K562 (cell line): Measurements from ENCODE around the gene GNA15. TPM values are rescaled to one million over a fixed set of nuclear protein-coding genes. Genes with fewer than 3 reads are reported as not detected.

ENCODE experiments used
- C11orf30 ChIP-seq: fragments of 450-650 bp; IDR thresholded peaks from 2 replicates; pipeline ENCODE4 v1.6.1; 2016; ENCODE audit warnings: low read depth, mild to moderate bottlenecking
- FOSL1 ChIP-seq: fragments of 200-800 bp; sonication (Bioruptor generic); conservative IDR thresholded peaks from 2 replicates; pipeline ENCODE4 v1.6.1; 2016; ENCODE audit warnings: missing genetic modification characterization, missing compliant biosample characterization
- KDM1A ChIP-seq, 2 experiments: fragments of 450-650 bp; IDR thresholded peaks; 2 replicates each; pipeline ENCODE4 v1.6.1; 2016; ENCODE audit warnings: mild to moderate bottlenecking in 2 of 2
- KLF10 ChIP-seq: fragments of 250-450 bp; sonication (Bioruptor Pico); IDR thresholded peaks from 2 replicates; pipeline ENCODE4 v1.6.1; 2021; ENCODE audit warnings: matching md5 sums
- MCM2 ChIP-seq: fragments of 450-650 bp; IDR thresholded peaks from 2 replicates; pipeline ENCODE4 v1.6.1; 2017; ENCODE audit warnings: low read depth, mild to moderate bottlenecking
- MEF2D ChIP-seq: conservative IDR thresholded peaks from 2 replicates; pipeline ENCODE4 v1.6.1; 2016; ENCODE audit warnings: low read depth, missing genetic modification characterization, missing compliant biosample characterization
- NONO ChIP-seq, 2 experiments: fragments of 200-400 bp in 1 of 2; fragments of 450-650 bp in 1 of 2; formaldehyde crosslinking in 1 of 2; IDR thresholded peaks; 2 replicates each; pipeline ENCODE4 v1.6.1; 2017; ENCODE audit warnings: low read depth in 2 of 2, mild to moderate bottlenecking in 2 of 2, moderate library complexity in 2 of 2, low read length in 1 of 2
- RBFOX2 ChIP-seq: fragments of 200-400 bp; formaldehyde crosslinking; IDR thresholded peaks from 2 replicates; pipeline ENCODE4 v1.6.1; 2017; ENCODE audit warnings: low read depth, mild to moderate bottlenecking, low read length, moderate library complexity
- U2AF1 ChIP-seq: fragments of 200-400 bp; formaldehyde crosslinking; optimal IDR thresholded peaks from 2 replicates; pipeline ENCODE3; 2017; ENCODE audit warnings: mild to moderate bottlenecking, low read depth, low read length, moderate library complexity
- ZNF133 ChIP-seq: fragments of 250-450 bp; sonication (Bioruptor Pico); IDR thresholded peaks from 2 replicates; pipeline ENCODE4 v1.4.0; 2020; ENCODE audit warnings: mild to moderate bottlenecking
- ZNF785 ChIP-seq: fragments of 250-450 bp; sonication (Bioruptor Pico); IDR thresholded peaks from 2 replicates; pipeline ENCODE4 v1.4.0; 2020; ENCODE audit warnings: mild to moderate bottlenecking
- ZSCAN29 ChIP-seq: fragments of 450-650 bp; IDR thresholded peaks from 2 replicates; pipeline ENCODE4 v1.6.1; 2017
- polyA plus RNA-seq, 8 experiments: library from polyadenylated mRNA; depleted of rRNA in 4 of 8; stranded (reverse) in 5 of 8; unstranded in 3 of 8; fragments of >200 nt; fragmentation: Nextera tagmentation in 2 of 8; fragmentation: Illumina TruSeq in 1 of 8; extraction: Ambion mirVana in 2 of 8; extraction: Trizol in 1 of 8; gene quantifications; 2 replicates each; pipeline versions ENCODE4 v1.2.1 to v1.2.3, GENCODE V29; 2011 to 2014; ENCODE audit warnings: inconsistent platforms in 1 of 8, missing spikeins in 1 of 8
- total RNA-seq, 7 experiments: library from RNA; depleted of rRNA in 6 of 7; stranded (reverse); fragments of >200 nt in 6 of 7; fragmentation: Illumina TruSeq in 2 of 7; extraction: Trizol in 2 of 7; gene quantifications; 2 replicates each; pipeline versions ENCODE4 v1.2.1 to v1.2.3, GENCODE V29; 2011 to 2021; ENCODE audit warnings: low replicate concordance in 1 of 7
- TF ChIP-seq, protein P1 (sequence below): fragments of 150-350 bp; IDR thresholded peaks from 2 replicates; pipeline ENCODE4 v1.6.1; 2014; ENCODE audit warnings: low read depth, mild to moderate bottlenecking, low read length, borderline replicate concordance
- TF ChIP-seq, protein P2 (sequence below): fragments of 250-450 bp; sonication (Bioruptor Pico); IDR thresholded peaks from 2 replicates; pipeline ENCODE4 v1.5.0; 2021; ENCODE audit warnings: mild to moderate bottlenecking, borderline replicate concordance
- TF ChIP-seq, protein P3 (sequence below): fragments of 250-450 bp; sonication (Bioruptor Pico); IDR thresholded peaks from 2 replicates; pipeline ENCODE4 v1.6.1; 2021; ENCODE audit warnings: mild to moderate bottlenecking
- TF ChIP-seq, protein P4 (sequence below): fragments of 450-650 bp; IDR thresholded peaks from 2 replicates; pipeline ENCODE4 v1.6.1; 2016; ENCODE audit warnings: low read depth, mild to moderate bottlenecking, moderate library complexity
- TF ChIP-seq, protein P5 (sequence below): sonication (generic); formaldehyde crosslinking; IDR thresholded peaks from 2 replicates; pipeline ENCODE4 v1.8.0; 2023; ENCODE audit warnings: missing genetic modification reagents, mild to moderate bottlenecking, borderline replicate concordance

The GNA15 gene
- total and polyA plus RNA-seq, 9 of the 15 experiments (the other 6 are each of a cell fraction or from before 2014, with no cell fraction given), result 0.03 to 0.24 (median 0.11) TPM; not detected in 1

DNA sequence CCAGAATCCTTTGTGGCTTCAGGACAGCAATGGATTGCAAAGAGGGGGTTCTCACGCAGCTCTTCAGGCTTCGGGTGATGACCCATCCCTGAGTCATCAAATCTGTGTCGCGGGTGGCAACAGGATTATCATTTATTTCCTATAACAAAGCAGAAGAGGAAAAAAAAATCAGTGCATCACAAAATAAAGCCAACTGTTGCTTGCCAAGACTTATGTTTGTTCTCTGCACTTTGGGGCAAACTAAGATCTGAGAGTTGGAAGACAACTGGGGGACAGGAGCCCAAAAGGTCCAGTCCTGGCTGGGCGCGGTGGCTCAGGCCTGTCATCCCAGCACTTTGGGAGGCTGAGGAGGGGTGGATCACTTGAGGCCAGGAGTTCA is 6.4 kb downstream of the GNA15 start (continued):
- TF ChIP-seq C11orf30, result peak; percentile 70
- TF ChIP-seq, protein P1, sequence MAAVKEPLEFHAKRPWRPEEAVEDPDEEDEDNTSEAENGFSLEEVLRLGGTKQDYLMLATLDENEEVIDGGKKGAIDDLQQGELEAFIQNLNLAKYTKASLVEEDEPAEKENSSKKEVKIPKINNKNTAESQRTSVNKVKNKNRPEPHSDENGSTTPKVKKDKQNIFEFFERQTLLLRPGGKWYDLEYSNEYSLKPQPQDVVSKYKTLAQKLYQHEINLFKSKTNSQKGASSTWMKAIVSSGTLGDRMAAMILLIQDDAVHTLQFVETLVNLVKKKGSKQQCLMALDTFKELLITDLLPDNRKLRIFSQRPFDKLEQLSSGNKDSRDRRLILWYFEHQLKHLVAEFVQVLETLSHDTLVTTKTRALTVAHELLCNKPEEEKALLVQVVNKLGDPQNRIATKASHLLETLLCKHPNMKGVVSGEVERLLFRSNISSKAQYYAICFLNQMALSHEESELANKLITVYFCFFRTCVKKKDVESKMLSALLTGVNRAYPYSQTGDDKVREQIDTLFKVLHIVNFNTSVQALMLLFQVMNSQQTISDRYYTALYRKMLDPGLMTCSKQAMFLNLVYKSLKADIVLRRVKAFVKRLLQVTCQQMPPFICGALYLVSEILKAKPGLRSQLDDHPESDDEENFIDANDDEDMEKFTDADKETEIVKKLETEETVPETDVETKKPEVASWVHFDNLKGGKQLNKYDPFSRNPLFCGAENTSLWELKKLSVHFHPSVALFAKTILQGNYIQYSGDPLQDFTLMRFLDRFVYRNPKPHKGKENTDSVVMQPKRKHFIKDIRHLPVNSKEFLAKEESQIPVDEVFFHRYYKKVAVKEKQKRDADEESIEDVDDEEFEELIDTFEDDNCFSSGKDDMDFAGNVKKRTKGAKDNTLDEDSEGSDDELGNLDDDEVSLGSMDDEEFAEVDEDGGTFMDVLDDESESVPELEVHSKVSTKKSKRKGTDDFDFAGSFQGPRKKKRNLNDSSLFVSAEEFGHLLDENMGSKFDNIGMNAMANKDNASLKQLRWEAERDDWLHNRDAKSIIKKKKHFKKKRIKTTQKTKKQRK, result no peak
- no peak for TF ChIP-seq RBFOX2
- TF ChIP-seq U2AF1, result no peak
- TF ChIP-seq FOSL1 (tag), result peak; percentile 97
- no peak for TF ChIP-seq NONO (IDR thresholded peaks at IDR 0.05; ENCODE audit: low read depth in 2 of 2, low read length in 1 of 2)
- TF ChIP-seq MCM2, result no peak
- TF ChIP-seq, protein P2, sequence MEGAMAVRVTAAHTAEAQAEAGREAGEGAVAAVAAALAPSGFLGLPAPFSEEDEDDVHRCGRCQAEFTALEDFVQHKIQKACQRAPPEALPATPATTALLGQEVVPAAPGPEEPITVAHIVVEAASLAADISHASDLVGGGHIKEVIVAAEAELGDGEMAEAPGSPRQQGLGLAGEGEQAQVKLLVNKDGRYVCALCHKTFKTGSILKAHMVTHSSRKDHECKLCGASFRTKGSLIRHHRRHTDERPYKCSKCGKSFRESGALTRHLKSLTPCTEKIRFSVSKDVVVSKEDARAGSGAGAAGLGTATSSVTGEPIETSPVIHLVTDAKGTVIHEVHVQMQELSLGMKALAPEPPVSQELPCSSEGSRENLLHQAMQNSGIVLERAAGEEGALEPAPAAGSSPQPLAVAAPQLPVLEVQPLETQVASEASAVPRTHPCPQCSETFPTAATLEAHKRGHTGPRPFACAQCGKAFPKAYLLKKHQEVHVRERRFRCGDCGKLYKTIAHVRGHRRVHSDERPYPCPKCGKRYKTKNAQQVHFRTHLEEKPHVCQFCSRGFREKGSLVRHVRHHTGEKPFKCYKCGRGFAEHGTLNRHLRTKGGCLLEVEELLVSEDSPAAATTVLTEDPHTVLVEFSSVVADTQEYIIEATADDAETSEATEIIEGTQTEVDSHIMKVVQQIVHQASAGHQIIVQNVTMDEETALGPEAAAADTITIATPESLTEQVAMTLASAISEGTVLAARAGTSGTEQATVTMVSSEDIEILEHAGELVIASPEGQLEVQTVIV (CRISPR knock-in tag), result no peak
- TF ChIP-seq KDM1A (IDR thresholded peaks at IDR 0.05), result peak; percentile 93
- TF ChIP-seq KLF10 (CRISPR knock-in tag), result no peak
- no peak for TF ChIP-seq ZNF133 (CRISPR knock-in tag)
- TF ChIP-seq, protein P3, sequence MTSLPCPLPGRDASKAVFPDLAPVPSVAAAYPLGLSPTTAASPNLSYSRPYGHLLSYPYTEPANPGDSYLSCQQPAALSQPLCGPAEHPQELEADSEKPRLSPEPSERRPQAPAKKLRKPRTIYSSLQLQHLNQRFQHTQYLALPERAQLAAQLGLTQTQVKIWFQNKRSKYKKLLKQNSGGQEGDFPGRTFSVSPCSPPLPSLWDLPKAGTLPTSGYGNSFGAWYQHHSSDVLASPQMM, result no peak
- TF ChIP-seq, protein P4, sequence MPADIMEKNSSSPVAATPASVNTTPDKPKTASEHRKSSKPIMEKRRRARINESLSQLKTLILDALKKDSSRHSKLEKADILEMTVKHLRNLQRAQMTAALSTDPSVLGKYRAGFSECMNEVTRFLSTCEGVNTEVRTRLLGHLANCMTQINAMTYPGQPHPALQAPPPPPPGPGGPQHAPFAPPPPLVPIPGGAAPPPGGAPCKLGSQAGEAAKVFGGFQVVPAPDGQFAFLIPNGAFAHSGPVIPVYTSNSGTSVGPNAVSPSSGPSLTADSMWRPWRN, result no peak
- no peak for TF ChIP-seq MEF2D (tag)
- no peak for TF ChIP-seq ZSCAN29
- TF ChIP-seq ZNF785 (CRISPR knock-in tag), result no peak
- TF ChIP-seq, protein P5, sequence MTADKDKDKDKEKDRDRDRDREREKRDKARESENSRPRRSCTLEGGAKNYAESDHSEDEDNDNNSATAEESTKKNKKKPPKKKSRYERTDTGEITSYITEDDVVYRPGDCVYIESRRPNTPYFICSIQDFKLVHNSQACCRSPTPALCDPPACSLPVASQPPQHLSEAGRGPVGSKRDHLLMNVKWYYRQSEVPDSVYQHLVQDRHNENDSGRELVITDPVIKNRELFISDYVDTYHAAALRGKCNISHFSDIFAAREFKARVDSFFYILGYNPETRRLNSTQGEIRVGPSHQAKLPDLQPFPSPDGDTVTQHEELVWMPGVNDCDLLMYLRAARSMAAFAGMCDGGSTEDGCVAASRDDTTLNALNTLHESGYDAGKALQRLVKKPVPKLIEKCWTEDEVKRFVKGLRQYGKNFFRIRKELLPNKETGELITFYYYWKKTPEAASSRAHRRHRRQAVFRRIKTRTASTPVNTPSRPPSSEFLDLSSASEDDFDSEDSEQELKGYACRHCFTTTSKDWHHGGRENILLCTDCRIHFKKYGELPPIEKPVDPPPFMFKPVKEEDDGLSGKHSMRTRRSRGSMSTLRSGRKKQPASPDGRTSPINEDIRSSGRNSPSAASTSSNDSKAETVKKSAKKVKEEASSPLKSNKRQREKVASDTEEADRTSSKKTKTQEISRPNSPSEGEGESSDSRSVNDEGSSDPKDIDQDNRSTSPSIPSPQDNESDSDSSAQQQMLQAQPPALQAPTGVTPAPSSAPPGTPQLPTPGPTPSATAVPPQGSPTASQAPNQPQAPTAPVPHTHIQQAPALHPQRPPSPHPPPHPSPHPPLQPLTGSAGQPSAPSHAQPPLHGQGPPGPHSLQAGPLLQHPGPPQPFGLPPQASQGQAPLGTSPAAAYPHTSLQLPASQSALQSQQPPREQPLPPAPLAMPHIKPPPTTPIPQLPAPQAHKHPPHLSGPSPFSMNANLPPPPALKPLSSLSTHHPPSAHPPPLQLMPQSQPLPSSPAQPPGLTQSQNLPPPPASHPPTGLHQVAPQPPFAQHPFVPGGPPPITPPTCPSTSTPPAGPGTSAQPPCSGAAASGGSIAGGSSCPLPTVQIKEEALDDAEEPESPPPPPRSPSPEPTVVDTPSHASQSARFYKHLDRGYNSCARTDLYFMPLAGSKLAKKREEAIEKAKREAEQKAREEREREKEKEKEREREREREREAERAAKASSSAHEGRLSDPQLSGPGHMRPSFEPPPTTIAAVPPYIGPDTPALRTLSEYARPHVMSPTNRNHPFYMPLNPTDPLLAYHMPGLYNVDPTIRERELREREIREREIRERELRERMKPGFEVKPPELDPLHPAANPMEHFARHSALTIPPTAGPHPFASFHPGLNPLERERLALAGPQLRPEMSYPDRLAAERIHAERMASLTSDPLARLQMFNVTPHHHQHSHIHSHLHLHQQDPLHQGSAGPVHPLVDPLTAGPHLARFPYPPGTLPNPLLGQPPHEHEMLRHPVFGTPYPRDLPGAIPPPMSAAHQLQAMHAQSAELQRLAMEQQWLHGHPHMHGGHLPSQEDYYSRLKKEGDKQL (CRISPR knock-in tag), result no peak
